K562 (cell line): Measurements from ENCODE around the gene MTF1. TPM values are rescaled to one million over a fixed set of nuclear protein-coding genes. Genes with fewer than 3 reads are reported as not detected.
A peak's percentile ranks its signal among the peaks of the same experiment; 100 is the strongest.

ENCODE experiments used
- BCLAF1 ChIP-seq, 2 experiments: fragments of 450-650 bp in 1 of 2; IDR thresholded peaks; 2 replicates each; pipeline ENCODE4 v1.6.1; 2011 to 2017; ENCODE audit warnings: low read depth in 2 of 2, antibody characterized with exemption in 1 of 2, borderline replicate concordance in 1 of 2, low read length in 1 of 2, mild to moderate bottlenecking in 1 of 2, mixed read lengths in 1 of 2; ENCODE audit not compliant: control insufficient read depth in 1 of 2
- DMBX1 ChIP-seq: fragments of 250-450 bp; sonication (Bioruptor Pico); IDR thresholded peaks from 2 replicates; pipeline ENCODE4 v1.8.0; 2022; ENCODE audit warnings: inconsistent platforms, mild to moderate bottlenecking, moderate library complexity, borderline replicate concordance
- HCFC1 ChIP-seq: IDR thresholded peaks from 2 replicates; pipeline ENCODE4 v1.6.1; 2012; ENCODE audit warnings: low read depth, low read length, improper control_type of control experiment
- MBD2 ChIP-seq: sonication (generic); IDR thresholded peaks from 2 replicates; pipeline ENCODE4 v1.6.1; 2016; ENCODE audit warnings: low read depth, borderline replicate concordance
- MYBL2 ChIP-seq, 2 experiments: fragments of 450-650 bp in 1 of 2; sonication (generic) in 1 of 2; formaldehyde crosslinking in 1 of 2; IDR thresholded peaks; 2 replicates each; pipeline versions ENCODE4 v1.6.1 to v1.8.1; 2017 to 2022; ENCODE audit warnings: borderline replicate concordance in 1 of 2, inconsistent platforms in 1 of 2, low read depth in 1 of 2, mild to moderate bottlenecking in 1 of 2, missing genetic modification reagents in 1 of 2, moderate library complexity in 1 of 2
- MYC ChIP-seq, 2 experiments: fragments of 250-450 bp in 1 of 2; sonication (Bioruptor Pico) in 1 of 2; IDR thresholded peaks; 2 replicates each; pipeline versions ENCODE4 v1.5.1 to v1.6.1; 2012 to 2021; ENCODE audit warnings: low read depth in 2 of 2, borderline replicate concordance in 1 of 2, improper control_type of control experiment in 1 of 2, low read length in 1 of 2, mild to moderate bottlenecking in 1 of 2, moderate library complexity in 1 of 2
- MYNN ChIP-seq, 2 experiments: sonication (generic); formaldehyde crosslinking in 1 of 2; IDR thresholded peaks; 2 replicates each; pipeline versions ENCODE4 v1.5.0 to v1.6.1; 2016 to 2020; ENCODE audit warnings: antibody characterized with exemption in 1 of 2, missing genetic modification reagents in 1 of 2
- NKRF ChIP-seq: fragments of 450-650 bp; IDR thresholded peaks from 2 replicates; pipeline ENCODE4 v1.6.1; 2016; ENCODE audit warnings: borderline replicate concordance
- RBFOX2 ChIP-seq: fragments of 200-400 bp; formaldehyde crosslinking; IDR thresholded peaks from 2 replicates; pipeline ENCODE4 v1.6.1; 2017; ENCODE audit warnings: low read depth, mild to moderate bottlenecking, low read length, moderate library complexity
- TRIM24 ChIP-seq, 2 experiments: fragments of 450-650 bp; IDR thresholded peaks; 2 replicates each; pipeline ENCODE4 v1.6.1; 2016
- ZFX ChIP-seq: sonication (generic); formaldehyde crosslinking; IDR thresholded peaks from 2 replicates; pipeline ENCODE4 v1.8.0; 2022; ENCODE audit warnings: mild to moderate bottlenecking, missing genetic modification reagents, moderate library complexity
- ZNF274 ChIP-seq: IDR thresholded peaks from 2 replicates; pipeline ENCODE4 v1.6.1; 2011; ENCODE audit warnings: low read depth, mild to moderate bottlenecking, low read length, moderate library complexity, borderline replicate concordance
- polyA plus RNA-seq, 8 experiments: library from polyadenylated mRNA; depleted of rRNA in 4 of 8; stranded (reverse) in 5 of 8; unstranded in 3 of 8; fragments of >200 nt; fragmentation: Nextera tagmentation in 2 of 8; fragmentation: Illumina TruSeq in 1 of 8; extraction: Ambion mirVana in 2 of 8; extraction: Trizol in 1 of 8; gene quantifications; 2 replicates each; pipeline versions ENCODE4 v1.2.1 to v1.2.3, GENCODE V29; 2011 to 2014; ENCODE audit warnings: inconsistent platforms in 1 of 8, missing spikeins in 1 of 8
- total RNA-seq, 7 experiments: library from RNA; depleted of rRNA in 6 of 7; stranded (reverse); fragments of >200 nt in 6 of 7; fragmentation: Illumina TruSeq in 2 of 7; extraction: Trizol in 2 of 7; gene quantifications; 2 replicates each; pipeline versions ENCODE4 v1.2.1 to v1.2.3, GENCODE V29; 2011 to 2021; ENCODE audit warnings: low replicate concordance in 1 of 7
- TF ChIP-seq, protein P1 (sequence below): fragments of 450-650 bp; IDR thresholded peaks from 2 replicates; pipeline ENCODE4 v1.7.1; 2018; ENCODE audit warnings: mild to moderate bottlenecking, low read depth; ENCODE audit not compliant: partially characterized antibody
- TF ChIP-seq, protein P2 (sequence below), 2 experiments: fragments of 450-650 bp; conservative IDR thresholded peaks; 2 replicates each; pipeline ENCODE4 v1.6.1; 2017; ENCODE audit warnings: mild to moderate bottlenecking in 2 of 2, moderate library complexity in 2 of 2

The MTF1 gene
- total and polyA plus RNA-seq, 9 of the 15 experiments (the other 6 are each of a cell fraction or from before 2014, with no cell fraction given): 1.1 to 12.2 (median 4.3) TPM

DNA sequence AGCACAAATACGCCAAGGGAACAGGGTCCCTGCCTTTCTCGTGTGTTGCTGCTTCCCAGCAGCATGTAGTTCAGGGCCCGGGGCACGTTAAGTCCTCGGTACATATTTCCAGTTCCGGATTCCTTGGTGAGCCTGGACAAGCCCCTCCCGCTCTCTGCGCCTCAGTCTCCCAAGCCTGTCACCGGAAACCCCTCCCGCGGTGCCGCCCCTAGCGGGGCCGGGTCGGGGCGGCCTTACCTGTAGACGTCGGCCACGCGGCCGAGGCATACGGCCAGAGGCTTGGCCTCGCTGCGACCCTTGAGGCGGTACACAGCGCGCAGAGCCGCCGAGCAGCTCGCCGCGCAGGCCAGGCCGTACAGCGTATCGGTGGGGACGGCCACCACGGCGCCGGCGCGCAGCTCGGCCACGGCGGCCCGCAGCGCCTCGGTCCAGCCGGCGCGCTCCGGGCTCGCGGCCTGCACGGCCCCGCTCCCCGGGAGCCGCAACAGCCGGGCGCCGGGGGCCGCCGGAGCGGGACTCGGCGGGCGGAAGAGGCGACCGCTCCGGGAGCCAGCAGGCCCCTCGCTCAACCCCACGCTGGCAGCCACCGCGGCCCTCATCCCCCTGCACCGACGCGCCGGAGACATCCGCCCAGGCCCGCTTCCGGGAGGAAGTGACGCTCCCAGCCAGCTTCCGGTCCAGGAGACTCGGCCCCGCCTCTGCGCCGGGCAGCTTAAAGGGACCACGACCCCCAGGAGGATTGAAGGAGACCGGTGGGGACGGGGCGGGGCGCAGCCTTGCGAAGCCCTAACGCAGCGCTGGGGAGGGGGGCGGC is 51.6 kb downstream of the MTF1 start, which contains the start of the genes C1orf122 and YRDC (continued):
- no peak for TF ChIP-seq BCLAF1 (IDR thresholded peaks at IDR 0.05; ENCODE audit: borderline replicate concordance in 1 of 2, control insufficient read depth in 1 of 2, low read depth in 2 of 2, low read length in 1 of 2)
- peak; percentile 77 for TF ChIP-seq ZFX (CRISPR knock-in tag)
- TF ChIP-seq MYC (IDR thresholded peaks at IDR 0.05; ENCODE audit: low read depth, low read length): peak; percentile 88
- peak; percentile 47; the same call in 1 of the 2 replicates for TF ChIP-seq MYC (CRISPR knock-in tag; IDR thresholded peaks at IDR 0.05; ENCODE audit: borderline replicate concordance, low read depth)
- TF ChIP-seq, protein P1, sequence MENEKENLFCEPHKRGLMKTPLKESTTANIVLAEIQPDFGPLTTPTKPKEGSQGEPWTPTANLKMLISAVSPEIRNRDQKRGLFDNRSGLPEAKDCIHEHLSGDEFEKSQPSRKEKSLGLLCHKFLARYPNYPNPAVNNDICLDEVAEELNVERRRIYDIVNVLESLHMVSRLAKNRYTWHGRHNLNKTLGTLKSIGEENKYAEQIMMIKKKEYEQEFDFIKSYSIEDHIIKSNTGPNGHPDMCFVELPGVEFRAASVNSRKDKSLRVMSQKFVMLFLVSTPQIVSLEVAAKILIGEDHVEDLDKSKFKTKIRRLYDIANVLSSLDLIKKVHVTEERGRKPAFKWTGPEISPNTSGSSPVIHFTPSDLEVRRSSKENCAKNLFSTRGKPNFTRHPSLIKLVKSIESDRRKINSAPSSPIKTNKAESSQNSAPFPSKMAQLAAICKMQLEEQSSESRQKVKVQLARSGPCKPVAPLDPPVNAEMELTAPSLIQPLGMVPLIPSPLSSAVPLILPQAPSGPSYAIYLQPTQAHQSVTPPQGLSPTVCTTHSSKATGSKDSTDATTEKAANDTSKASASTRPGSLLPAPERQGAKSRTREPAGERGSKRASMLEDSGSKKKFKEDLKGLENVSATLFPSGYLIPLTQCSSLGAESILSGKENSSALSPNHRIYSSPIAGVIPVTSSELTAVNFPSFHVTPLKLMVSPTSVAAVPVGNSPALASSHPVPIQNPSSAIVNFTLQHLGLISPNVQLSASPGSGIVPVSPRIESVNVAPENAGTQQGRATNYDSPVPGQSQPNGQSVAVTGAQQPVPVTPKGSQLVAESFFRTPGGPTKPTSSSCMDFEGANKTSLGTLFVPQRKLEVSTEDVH: peak; percentile 91
- TF ChIP-seq TRIM24 (IDR thresholded peaks at IDR 0.05): 0 out of 4 replicates have a peak, but pooled peaks of 1 of the 2 experiments have one; percentile 26
- TF ChIP-seq DMBX1 (CRISPR knock-in tag): no peak
- TF ChIP-seq MBD2: peak; percentile 67
- TF ChIP-seq, protein P2, sequence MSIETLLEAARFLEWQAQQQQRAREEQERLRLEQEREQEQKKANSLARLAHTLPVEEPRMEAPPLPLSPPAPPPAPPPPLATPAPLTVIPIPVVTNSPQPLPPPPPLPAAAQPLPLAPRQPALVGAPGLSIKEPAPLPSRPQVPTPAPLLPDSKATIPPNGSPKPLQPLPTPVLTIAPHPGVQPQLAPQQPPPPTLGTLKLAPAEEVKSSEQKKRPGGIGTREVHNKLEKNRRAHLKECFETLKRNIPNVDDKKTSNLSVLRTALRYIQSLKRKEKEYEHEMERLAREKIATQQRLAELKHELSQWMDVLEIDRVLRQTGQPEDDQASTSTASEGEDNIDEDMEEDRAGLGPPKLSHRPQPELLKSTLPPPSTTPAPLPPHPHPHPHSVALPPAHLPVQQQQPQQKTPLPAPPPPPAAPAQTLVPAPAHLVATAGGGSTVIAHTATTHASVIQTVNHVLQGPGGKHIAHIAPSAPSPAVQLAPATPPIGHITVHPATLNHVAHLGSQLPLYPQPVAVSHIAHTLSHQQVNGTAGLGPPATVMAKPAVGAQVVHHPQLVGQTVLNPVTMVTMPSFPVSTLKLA (conservative IDR thresholded peaks at IDR 0.05): peak; percentile 63 to 75; a peak in 2 of 4 replicates
- no peak for TF ChIP-seq MYBL2 (IDR thresholded peaks at IDR 0.05; ENCODE audit: low read depth)
- no peak for TF ChIP-seq MYBL2 (CRISPR knock-in tag; IDR thresholded peaks at IDR 0.05; ENCODE audit: borderline replicate concordance)
- TF ChIP-seq NKRF: peak; percentile 83
- peak; percentile 72 for TF ChIP-seq HCFC1
- TF ChIP-seq MYNN (IDR thresholded peaks at IDR 0.05): no peak
- 0 out of 2 replicates have a peak, but pooled peaks have one; percentile 18 for TF ChIP-seq MYNN (CRISPR knock-in tag; IDR thresholded peaks at IDR 0.05)
- TF ChIP-seq RBFOX2: peak; percentile 96
- no peak for TF ChIP-seq ZNF274
